WTC11 (cell line): ENCODE results near the gene ACVR1. TPM values are rescaled to one million over a fixed set of nuclear protein-coding genes. Genes with fewer than 3 reads are reported as not detected.

ENCODE experiments used
- ATAC-seq: fragments of 200-7000 bp; cut with Tn5 transposase; 2 replicates; pipeline ENCODE4 v1.10.0; 2021; ENCODE audit warnings: mild to moderate bottlenecking, moderate library complexity
- CTCF ChIA-PET: fragments of 300-600 bp; sonication (Branson Sonifier 250); formaldehyde crosslinking; loops from one replicate; lab custom pipeline; 2021; ENCODE audit warnings: antibody characterized with exemption; lab: Charles Lee
- POLR2A ChIA-PET: fragments of 350-600 bp; sonication (Branson Sonifier 250); formaldehyde crosslinking; loops from one replicate; lab custom pipeline; 2021; ENCODE audit warnings: antibody characterized with exemption; lab: Charles Lee
- DNase-seq: peaks from one replicate; pipeline ENCODE4 v3.0.0; 2021; ENCODE audit warnings: low spot score
- H3K27ac Mint-ChIP-seq: 2 replicates; pipeline ENCODE4 v1.8.0; 2021; ENCODE audit warnings: mixed read lengths
- H3K27me3 Mint-ChIP-seq: 2 replicates; pipeline ENCODE4 v1.8.0; 2021; ENCODE audit warnings: low read depth, mild to moderate bottlenecking, moderate library complexity, mixed read lengths
- H3K36me3 Mint-ChIP-seq: 2 replicates; pipeline ENCODE4 v1.8.0; 2021; ENCODE audit warnings: mixed read lengths
- H3K4me1 Mint-ChIP-seq: 2 replicates; pipeline ENCODE4 v1.8.0; 2022; ENCODE audit warnings: mixed read lengths
- H3K4me3 Mint-ChIP-seq: 2 replicates; pipeline ENCODE4 v1.8.0; 2021; ENCODE audit warnings: mild to moderate bottlenecking, moderate library complexity, mixed read lengths
- H3K9me3 Mint-ChIP-seq: 2 replicates; pipeline ENCODE4 v1.8.0; 2021; ENCODE audit warnings: mixed read lengths
- CREB1 ChIP-seq: sonication (generic); formaldehyde crosslinking; IDR thresholded peaks from 2 replicates; pipeline ENCODE4 v1.8.0; 2023; ENCODE audit warnings: mild to moderate bottlenecking, missing genetic modification reagents
- ELF4 ChIP-seq: sonication (generic); formaldehyde crosslinking; IDR thresholded peaks from 2 replicates; pipeline ENCODE4 v1.8.1; 2022; ENCODE audit warnings: low read depth, mild to moderate bottlenecking, moderate library complexity, missing genetic modification reagents
- ESRRA ChIP-seq: sonication (generic); formaldehyde crosslinking; IDR thresholded peaks from 2 replicates; pipeline ENCODE4 v1.8.1; 2022; ENCODE audit warnings: mild to moderate bottlenecking, missing genetic modification reagents, borderline replicate concordance
- FOXJ3 ChIP-seq: sonication (generic); formaldehyde crosslinking; IDR thresholded peaks from 2 replicates; pipeline ENCODE4 v1.9.0; 2021; ENCODE audit warnings: missing genetic modification reagents, mild to moderate bottlenecking, borderline replicate concordance
- FOXK1 ChIP-seq: sonication (generic); formaldehyde crosslinking; IDR thresholded peaks from 2 replicates; pipeline ENCODE4 v1.8.0; 2022; ENCODE audit warnings: mild to moderate bottlenecking, moderate library complexity, missing genetic modification reagents
- FOXP1 ChIP-seq: sonication (generic); formaldehyde crosslinking; IDR thresholded peaks from 2 replicates; pipeline ENCODE4 v1.8.0; 2022; ENCODE audit warnings: missing genetic modification reagents, mild to moderate bottlenecking, moderate library complexity, borderline replicate concordance
- GRHL2 ChIP-seq: fragments of 250-450 bp; sonication (Bioruptor Pico); IDR thresholded peaks from 2 replicates; pipeline ENCODE4 v1.8.0; 2022; ENCODE audit warnings: mild to moderate bottlenecking, moderate library complexity; ENCODE audit not compliant: insufficient replicate concordance, severe bottlenecking
- KAT7 ChIP-seq: sonication (generic); formaldehyde crosslinking; IDR thresholded peaks from 2 replicates; pipeline ENCODE4 v1.8.1; 2023; ENCODE audit warnings: missing genetic modification reagents, mild to moderate bottlenecking, borderline replicate concordance
- MXD4 ChIP-seq: fragments of 250-450 bp; sonication (Bioruptor Pico); IDR thresholded peaks from 2 replicates; pipeline ENCODE4 v1.8.0; 2021; ENCODE audit warnings: mild to moderate bottlenecking, moderate library complexity, borderline replicate concordance
- MYBL2 ChIP-seq: sonication (generic); formaldehyde crosslinking; IDR thresholded peaks from 2 replicates; pipeline ENCODE4 v1.8.1; 2023; ENCODE audit warnings: mild to moderate bottlenecking, moderate library complexity, missing genetic modification reagents
- NFE2L1 ChIP-seq: sonication (generic); formaldehyde crosslinking; IDR thresholded peaks from 2 replicates; pipeline ENCODE4 v1.8.1; 2023; ENCODE audit warnings: missing genetic modification reagents
- SMAD3 ChIP-seq: sonication (generic); formaldehyde crosslinking; IDR thresholded peaks from 2 replicates; pipeline ENCODE4 v1.8.0; 2022; ENCODE audit warnings: missing genetic modification reagents, mild to moderate bottlenecking, borderline replicate concordance
- SOX15 ChIP-seq: fragments of 250-450 bp; sonication (Bioruptor Pico); IDR thresholded peaks from 2 replicates; pipeline ENCODE4 v1.9.0; 2021; ENCODE audit warnings: mild to moderate bottlenecking
- TEAD4 ChIP-seq: sonication (generic); formaldehyde crosslinking; IDR thresholded peaks from 2 replicates; pipeline ENCODE4 v1.8.0; 2022; ENCODE audit warnings: mild to moderate bottlenecking, missing genetic modification reagents
- TP53 ChIP-seq: sonication (generic); formaldehyde crosslinking; IDR thresholded peaks from 2 replicates; pipeline ENCODE4 v1.8.1; 2023; ENCODE audit warnings: mild to moderate bottlenecking, missing genetic modification reagents
- total RNA-seq: library from RNA; stranded (reverse); gene quantifications from 3 replicates; pipeline ENCODE4 v1.2.3, GENCODE V29; 2021
- TF ChIP-seq, protein P1 (sequence below): sonication (generic); formaldehyde crosslinking; IDR thresholded peaks from 2 replicates; pipeline ENCODE4 v1.8.1; 2022; ENCODE audit warnings: low read depth, mild to moderate bottlenecking, moderate library complexity, missing genetic modification reagents, borderline replicate concordance
- TF ChIP-seq, protein P2 (sequence below): sonication (generic); formaldehyde crosslinking; IDR thresholded peaks from 2 replicates; pipeline ENCODE4 v1.8.1; 2022; ENCODE audit warnings: mild to moderate bottlenecking, moderate library complexity, missing genetic modification reagents
- TF ChIP-seq, protein P3 (sequence below): sonication (generic); formaldehyde crosslinking; IDR thresholded peaks from 2 replicates; pipeline ENCODE4 v1.8.0; 2022; ENCODE audit warnings: mild to moderate bottlenecking, missing genetic modification reagents
- TF ChIP-seq, protein P4 (sequence below): fragments of 250-450 bp; sonication (Bioruptor Pico); IDR thresholded peaks from 2 replicates; pipeline ENCODE4 v1.9.0; 2021; ENCODE audit warnings: moderate library complexity, mild to moderate bottlenecking, inconsistent platforms, borderline replicate concordance
- TF ChIP-seq, protein P5 (sequence below): fragments of 250-450 bp; sonication (Bioruptor Pico); IDR thresholded peaks from 2 replicates; pipeline ENCODE4 v1.8.0; 2021; ENCODE audit warnings: mild to moderate bottlenecking
- TF ChIP-seq, protein P6 (sequence below): fragments of 250-450 bp; sonication (Bioruptor Pico); IDR thresholded peaks from 2 replicates; pipeline ENCODE4 v1.9.0; 2021; ENCODE audit warnings: mild to moderate bottlenecking, borderline replicate concordance

Gene ACVR1
- total RNA-seq, 1 experiment from 2014 or later, result 19.2 TPM

DNA sequence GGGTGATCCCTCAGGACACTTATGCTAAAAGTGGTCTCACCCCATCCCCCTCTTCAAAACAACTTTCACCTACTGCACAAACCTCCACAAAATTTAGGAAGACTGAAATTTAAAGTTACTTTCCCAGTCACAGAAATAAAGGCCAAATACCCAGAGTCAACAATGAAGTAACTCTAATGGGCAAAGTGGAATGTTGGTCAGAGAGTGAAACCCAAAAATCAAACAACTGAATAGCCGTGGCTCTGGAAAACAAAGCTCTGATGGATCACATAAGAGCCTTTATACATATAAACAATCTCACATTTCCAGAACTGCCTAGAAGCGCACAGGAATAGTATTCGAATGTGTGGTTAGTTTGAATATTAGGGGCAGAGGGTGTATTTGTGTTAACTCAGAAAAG, 4.7 kb downstream of the ACVR1 start (continued):
- TF ChIP-seq, protein P1, sequence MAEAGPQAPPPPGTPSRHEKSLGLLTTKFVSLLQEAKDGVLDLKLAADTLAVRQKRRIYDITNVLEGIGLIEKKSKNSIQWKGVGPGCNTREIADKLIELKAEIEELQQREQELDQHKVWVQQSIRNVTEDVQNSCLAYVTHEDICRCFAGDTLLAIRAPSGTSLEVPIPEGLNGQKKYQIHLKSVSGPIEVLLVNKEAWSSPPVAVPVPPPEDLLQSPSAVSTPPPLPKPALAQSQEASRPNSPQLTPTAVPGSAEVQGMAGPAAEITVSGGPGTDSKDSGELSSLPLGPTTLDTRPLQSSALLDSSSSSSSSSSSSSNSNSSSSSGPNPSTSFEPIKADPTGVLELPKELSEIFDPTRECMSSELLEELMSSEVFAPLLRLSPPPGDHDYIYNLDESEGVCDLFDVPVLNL (CRISPR knock-in tag), result no peak
- no peak for TF ChIP-seq KAT7
- TF ChIP-seq FOXK1 (CRISPR knock-in tag), result no peak
- TF ChIP-seq GRHL2 (CRISPR knock-in tag), result no peak
- TF ChIP-seq, protein P2, sequence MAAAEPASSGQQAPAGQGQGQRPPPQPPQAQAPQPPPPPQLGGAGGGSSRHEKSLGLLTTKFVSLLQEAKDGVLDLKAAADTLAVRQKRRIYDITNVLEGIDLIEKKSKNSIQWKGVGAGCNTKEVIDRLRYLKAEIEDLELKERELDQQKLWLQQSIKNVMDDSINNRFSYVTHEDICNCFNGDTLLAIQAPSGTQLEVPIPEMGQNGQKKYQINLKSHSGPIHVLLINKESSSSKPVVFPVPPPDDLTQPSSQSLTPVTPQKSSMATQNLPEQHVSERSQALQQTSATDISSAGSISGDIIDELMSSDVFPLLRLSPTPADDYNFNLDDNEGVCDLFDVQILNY (CRISPR knock-in tag), result no peak
- no peak for TF ChIP-seq NFE2L1 (CRISPR knock-in tag)
- no peak for TF ChIP-seq CREB1
- TF ChIP-seq, protein P3, sequence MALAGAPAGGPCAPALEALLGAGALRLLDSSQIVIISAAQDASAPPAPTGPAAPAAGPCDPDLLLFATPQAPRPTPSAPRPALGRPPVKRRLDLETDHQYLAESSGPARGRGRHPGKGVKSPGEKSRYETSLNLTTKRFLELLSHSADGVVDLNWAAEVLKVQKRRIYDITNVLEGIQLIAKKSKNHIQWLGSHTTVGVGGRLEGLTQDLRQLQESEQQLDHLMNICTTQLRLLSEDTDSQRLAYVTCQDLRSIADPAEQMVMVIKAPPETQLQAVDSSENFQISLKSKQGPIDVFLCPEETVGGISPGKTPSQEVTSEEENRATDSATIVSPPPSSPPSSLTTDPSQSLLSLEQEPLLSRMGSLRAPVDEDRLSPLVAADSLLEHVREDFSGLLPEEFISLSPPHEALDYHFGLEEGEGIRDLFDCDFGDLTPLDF (CRISPR knock-in tag), result no peak
- TF ChIP-seq, protein P4, sequence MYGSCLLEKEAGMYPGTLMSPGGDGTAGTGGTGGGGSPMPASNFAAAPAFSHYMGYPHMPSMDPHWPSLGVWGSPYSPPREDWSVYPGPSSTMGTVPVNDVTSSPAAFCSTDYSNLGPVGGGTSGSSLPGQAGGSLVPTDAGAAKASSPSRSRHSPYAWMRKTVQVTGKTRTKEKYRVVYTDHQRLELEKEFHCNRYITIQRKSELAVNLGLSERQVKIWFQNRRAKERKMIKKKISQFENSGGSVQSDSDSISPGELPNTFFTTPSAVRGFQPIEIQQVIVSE (CRISPR knock-in tag), result no peak
- no peak for TF ChIP-seq ELF4
- TF ChIP-seq SMAD3 (CRISPR knock-in tag), result no peak

DNA sequence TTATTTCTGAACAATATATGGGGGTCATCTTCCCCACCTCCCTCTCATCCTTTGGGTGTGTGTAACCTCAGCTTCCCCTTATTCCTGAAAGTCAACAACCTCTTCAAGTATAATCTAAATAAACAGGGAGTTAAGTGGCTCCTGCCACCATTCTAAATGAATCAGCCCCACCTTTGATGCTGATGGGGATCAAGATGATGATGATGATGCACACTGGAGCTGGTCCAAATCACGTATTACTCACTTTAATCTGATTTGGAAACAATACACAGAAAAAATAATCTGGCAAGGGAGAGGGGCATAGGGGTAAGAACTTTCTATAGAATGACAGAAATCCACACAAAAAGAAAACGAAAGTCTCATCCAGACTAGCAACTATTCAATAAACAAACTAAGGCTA, 7.1 kb downstream of the ACVR1 start:
- Mint-ChIP-seq H3K4me3 (no peak overlapping the region), H3K9me3 (no peaks in the 10 kb centered on the region), H3K4me1 (peaks cover 77% of the 10 kb centered on the region), H3K36me3 (no peaks in the 10 kb centered on the region), H3K27me3 (no peaks in the 10 kb centered on the region), H3K27ac (no peak overlapping the region)
- ATAC-seq (no peak), DNase-seq (no peak)
- ChIA-PET CTCF (no interaction called here), POLR2A (no interaction called here)
- TF ChIP-seq GRHL2 (CRISPR knock-in tag) (no peak), ESRRA (no peak), NFE2L1 (CRISPR knock-in tag) (no peak), FOXJ3 (CRISPR knock-in tag) (no peak), FOXP1 (CRISPR knock-in tag) (no peak), MYBL2 (CRISPR knock-in tag) (no peak), TEAD4 (no peak), TP53 (no peak), SOX15 (no peak), MXD4 (CRISPR knock-in tag) (no peak)
- TF ChIP-seq, protein P4 (CRISPR knock-in tag), result no peak
- TF ChIP-seq, protein P5, sequence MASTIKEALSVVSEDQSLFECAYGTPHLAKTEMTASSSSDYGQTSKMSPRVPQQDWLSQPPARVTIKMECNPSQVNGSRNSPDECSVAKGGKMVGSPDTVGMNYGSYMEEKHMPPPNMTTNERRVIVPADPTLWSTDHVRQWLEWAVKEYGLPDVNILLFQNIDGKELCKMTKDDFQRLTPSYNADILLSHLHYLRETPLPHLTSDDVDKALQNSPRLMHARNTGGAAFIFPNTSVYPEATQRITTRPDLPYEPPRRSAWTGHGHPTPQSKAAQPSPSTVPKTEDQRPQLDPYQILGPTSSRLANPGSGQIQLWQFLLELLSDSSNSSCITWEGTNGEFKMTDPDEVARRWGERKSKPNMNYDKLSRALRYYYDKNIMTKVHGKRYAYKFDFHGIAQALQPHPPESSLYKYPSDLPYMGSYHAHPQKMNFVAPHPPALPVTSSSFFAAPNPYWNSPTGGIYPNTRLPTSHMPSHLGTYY (CRISPR knock-in tag), result no peak
- TF ChIP-seq, protein P6, sequence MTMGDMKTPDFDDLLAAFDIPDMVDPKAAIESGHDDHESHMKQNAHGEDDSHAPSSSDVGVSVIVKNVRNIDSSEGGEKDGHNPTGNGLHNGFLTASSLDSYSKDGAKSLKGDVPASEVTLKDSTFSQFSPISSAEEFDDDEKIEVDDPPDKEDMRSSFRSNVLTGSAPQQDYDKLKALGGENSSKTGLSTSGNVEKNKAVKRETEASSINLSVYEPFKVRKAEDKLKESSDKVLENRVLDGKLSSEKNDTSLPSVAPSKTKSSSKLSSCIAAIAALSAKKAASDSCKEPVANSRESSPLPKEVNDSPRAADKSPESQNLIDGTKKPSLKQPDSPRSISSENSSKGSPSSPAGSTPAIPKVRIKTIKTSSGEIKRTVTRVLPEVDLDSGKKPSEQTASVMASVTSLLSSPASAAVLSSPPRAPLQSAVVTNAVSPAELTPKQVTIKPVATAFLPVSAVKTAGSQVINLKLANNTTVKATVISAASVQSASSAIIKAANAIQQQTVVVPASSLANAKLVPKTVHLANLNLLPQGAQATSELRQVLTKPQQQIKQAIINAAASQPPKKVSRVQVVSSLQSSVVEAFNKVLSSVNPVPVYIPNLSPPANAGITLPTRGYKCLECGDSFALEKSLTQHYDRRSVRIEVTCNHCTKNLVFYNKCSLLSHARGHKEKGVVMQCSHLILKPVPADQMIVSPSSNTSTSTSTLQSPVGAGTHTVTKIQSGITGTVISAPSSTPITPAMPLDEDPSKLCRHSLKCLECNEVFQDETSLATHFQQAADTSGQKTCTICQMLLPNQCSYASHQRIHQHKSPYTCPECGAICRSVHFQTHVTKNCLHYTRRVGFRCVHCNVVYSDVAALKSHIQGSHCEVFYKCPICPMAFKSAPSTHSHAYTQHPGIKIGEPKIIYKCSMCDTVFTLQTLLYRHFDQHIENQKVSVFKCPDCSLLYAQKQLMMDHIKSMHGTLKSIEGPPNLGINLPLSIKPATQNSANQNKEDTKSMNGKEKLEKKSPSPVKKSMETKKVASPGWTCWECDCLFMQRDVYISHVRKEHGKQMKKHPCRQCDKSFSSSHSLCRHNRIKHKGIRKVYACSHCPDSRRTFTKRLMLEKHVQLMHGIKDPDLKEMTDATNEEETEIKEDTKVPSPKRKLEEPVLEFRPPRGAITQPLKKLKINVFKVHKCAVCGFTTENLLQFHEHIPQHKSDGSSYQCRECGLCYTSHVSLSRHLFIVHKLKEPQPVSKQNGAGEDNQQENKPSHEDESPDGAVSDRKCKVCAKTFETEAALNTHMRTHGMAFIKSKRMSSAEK (CRISPR knock-in tag), result no peak
